ENCODE measurements around the gene KIDINS220. TPM values are rescaled to one million over a fixed set of nuclear protein-coding genes. Genes with fewer than 3 reads are reported as not detected.

KIDINS220 gene
- total RNA-seq, 1 donor from 2014 or later = 109 TPM

DNA sequence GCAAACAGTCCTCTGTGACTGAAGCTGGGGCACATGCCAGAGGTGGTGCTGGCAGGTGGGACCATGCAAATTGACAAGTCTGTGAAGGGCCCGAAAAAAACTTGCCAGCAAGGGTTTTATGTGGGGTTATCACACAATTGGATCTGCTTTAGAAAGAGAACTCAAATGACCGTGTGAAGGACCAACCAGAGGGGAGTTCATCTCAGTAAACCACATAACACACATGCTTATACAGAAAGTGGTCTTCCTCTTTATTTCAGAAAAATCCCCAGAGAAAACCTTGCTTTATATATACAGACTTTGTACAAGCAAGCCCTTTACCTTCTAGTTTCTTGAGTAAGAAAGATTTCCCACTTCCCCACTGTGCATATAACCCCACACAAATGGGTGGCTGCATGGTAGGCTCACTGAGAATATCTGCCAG is 46.7 kb downstream of the KIDINS220 start:
- TF ChIP-seq, protein P1, sequence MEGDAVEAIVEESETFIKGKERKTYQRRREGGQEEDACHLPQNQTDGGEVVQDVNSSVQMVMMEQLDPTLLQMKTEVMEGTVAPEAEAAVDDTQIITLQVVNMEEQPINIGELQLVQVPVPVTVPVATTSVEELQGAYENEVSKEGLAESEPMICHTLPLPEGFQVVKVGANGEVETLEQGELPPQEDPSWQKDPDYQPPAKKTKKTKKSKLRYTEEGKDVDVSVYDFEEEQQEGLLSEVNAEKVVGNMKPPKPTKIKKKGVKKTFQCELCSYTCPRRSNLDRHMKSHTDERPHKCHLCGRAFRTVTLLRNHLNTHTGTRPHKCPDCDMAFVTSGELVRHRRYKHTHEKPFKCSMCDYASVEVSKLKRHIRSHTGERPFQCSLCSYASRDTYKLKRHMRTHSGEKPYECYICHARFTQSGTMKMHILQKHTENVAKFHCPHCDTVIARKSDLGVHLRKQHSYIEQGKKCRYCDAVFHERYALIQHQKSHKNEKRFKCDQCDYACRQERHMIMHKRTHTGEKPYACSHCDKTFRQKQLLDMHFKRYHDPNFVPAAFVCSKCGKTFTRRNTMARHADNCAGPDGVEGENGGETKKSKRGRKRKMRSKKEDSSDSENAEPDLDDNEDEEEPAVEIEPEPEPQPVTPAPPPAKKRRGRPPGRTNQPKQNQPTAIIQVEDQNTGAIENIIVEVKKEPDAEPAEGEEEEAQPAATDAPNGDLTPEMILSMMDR (IDR thresholded peaks at IDR 0.05; ENCODE audit: unreplicated experiment) = no peak

GRCh38 chr2:8786463-8786862 is 51.0 kb downstream of the KIDINS220 start:
- Mint-ChIP-seq H3K27ac (no peak overlapping the region), H3K9me3 (no peaks in the 10 kb centered on the region), H3K4me3 (no peak overlapping the region), H3K36me3 (peaks cover 71% of the 10 kb centered on the region), H3K27me3 (ENCODE audit: low read depth) (no peaks in the 10 kb centered on the region), H3K4me1 (no peaks in the 10 kb centered on the region)
- DNase-seq (ENCODE audit: low spot score in 2 of 2, unreplicated experiment in 2 of 2) = no peak
- TF ChIP-seq, protein P1 (IDR thresholded peaks at IDR 0.05; ENCODE audit: unreplicated experiment) = no peak

More for the DNA sequence above, 46.7 kb downstream of the KIDINS220 start:
- Mint-ChIP-seq H3K27me3 (ENCODE audit: low read depth) (no peaks in the 10 kb centered on the region), H3K9me3 (no peaks in the 10 kb centered on the region), H3K27ac (no peak overlapping the region), H3K4me1 (no peaks in the 10 kb centered on the region), H3K4me3 (no peak overlapping the region), H3K36me3 (peaks cover 50% of the 10 kb centered on the region)
- DNase-seq (ENCODE audit: low spot score in 2 of 2, unreplicated experiment in 2 of 2) = no peak

GRCh38 chr2:8779795-8780671 is 57.4 kb downstream of the KIDINS220 start:
- H3K27me3 Mint-ChIP-seq (ENCODE audit: low read depth) = no peaks in the 10 kb centered on the region
- no peaks in the 10 kb centered on the region for H3K9me3 Mint-ChIP-seq
- no peak for DNase-seq (ENCODE audit: low spot score in 2 of 2, unreplicated experiment in 2 of 2)
- no peak overlapping the region for H3K4me3 Mint-ChIP-seq
- TF ChIP-seq, protein P1 (IDR thresholded peaks at IDR 0.05; ENCODE audit: unreplicated experiment) = no peak
- no peak overlapping the region for H3K27ac Mint-ChIP-seq
- H3K36me3 Mint-ChIP-seq = peaks cover 55% of the 10 kb centered on the region
- H3K4me1 Mint-ChIP-seq = no peaks in the 10 kb centered on the region

- Mint-ChIP-seq H3K4me3 (no peak overlapping the region), H3K27ac (no peak overlapping the region), H3K9me3 (no peaks in the 10 kb centered on the region), H3K4me1 (no peaks in the 10 kb centered on the region), H3K27me3 (ENCODE audit: low read depth) (no peaks in the 10 kb centered on the region), H3K36me3 (peaks cover 51% of the 10 kb centered on the region)
- TF ChIP-seq, protein P1 (IDR thresholded peaks at IDR 0.05; ENCODE audit: unreplicated experiment) = no peak
- DNase-seq (ENCODE audit: low spot score in 2 of 2, unreplicated experiment in 2 of 2) = no peak
Measured at GRCh38 chr2:8774371-8774770, 63.0 kb downstream of the KIDINS220 start.

- TF ChIP-seq, protein P1 (IDR thresholded peaks at IDR 0.05; ENCODE audit: unreplicated experiment) = no peak
- H3K36me3 Mint-ChIP-seq = peaks cover 40% of the 10 kb centered on the region
- H3K4me1 Mint-ChIP-seq = no peaks in the 10 kb centered on the region
- no peak for DNase-seq (ENCODE audit: low spot score in 2 of 2, unreplicated experiment in 2 of 2)
- no peaks in the 10 kb centered on the region for H3K9me3 Mint-ChIP-seq
- no peak overlapping the region for H3K27ac Mint-ChIP-seq
- no peaks in the 10 kb centered on the region for H3K27me3 Mint-ChIP-seq (ENCODE audit: low read depth)
- H3K4me3 Mint-ChIP-seq = no peak overlapping the region
Measured at GRCh38 chr2:8767324-8767723, 70.1 kb downstream of the KIDINS220 start.
